Measurements from ENCODE around the gene LRBA. TPM values are rescaled to one million over a fixed set of nuclear protein-coding genes. Genes with fewer than 3 reads are reported as not detected.
A peak's percentile ranks its signal among the peaks of the same experiment; 100 is the strongest.
"Not testable (repeated sequence)": the region's sequence is repeated elsewhere in the genome, so short reads cannot be mapped to it uniquely, and the experiment has no call there.

The LRBA gene
- polyA plus RNA-seq, 1 of the 3 experiments (the other 2 are of a cell fraction) = 11.4 TPM

DNA sequence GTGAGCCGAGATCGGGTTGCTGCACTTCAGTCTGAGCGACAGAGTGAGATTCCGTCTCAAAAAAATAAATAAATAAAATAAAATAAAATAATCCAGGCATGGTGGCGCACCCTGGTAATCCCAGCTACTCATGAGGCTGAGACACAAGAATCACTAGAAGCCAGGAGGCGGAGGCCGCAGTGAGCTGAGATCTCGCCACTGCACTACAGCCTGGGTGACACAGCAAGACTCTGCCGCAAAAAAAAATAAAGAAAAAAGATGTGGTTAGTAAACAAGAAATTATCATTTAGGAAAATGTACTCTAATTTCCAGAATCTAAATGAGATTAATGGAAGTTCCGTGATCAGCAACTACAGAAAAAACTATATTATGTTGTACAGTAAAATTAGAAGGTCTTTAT, 14.5 kb upstream of the LRBA start:
- Histone ChIP-seq H3K4me1 (ENCODE audit: control insufficient read depth in 1 of 2, insufficient read depth in 2 of 2, low read depth in 1 of 2, low read length in 1 of 2) (peaks cover 0 to 3% of the 10 kb centered on the region in 2 experiments; a peak in 1 of 4 replicates), H3K9ac (no peak overlapping the region), H4K20me1 (ENCODE audit: insufficient read depth) (no peaks in the 10 kb centered on the region), H3K9me3 (no peaks in the 10 kb centered on the region), H3K27ac (ENCODE audit: low read depth in 2 of 2, low read length in 1 of 2) (no peak overlapping the region), H3K9me2 (no peaks in the 10 kb centered on the region), H3K27me3 (ENCODE audit: insufficient read depth) (no peaks in the 10 kb centered on the region), H3K4me3 (ENCODE audit: low read depth in 2 of 2, low read length in 1 of 2) (no peak overlapping the region), H3K4me2 (no peak overlapping the region), H3K79me2 (ENCODE audit: insufficient read depth) (no peaks in the 10 kb centered on the region), H3K36me3 (replicated peaks in 1 of 2; ENCODE audit: control insufficient read depth in 1 of 2, insufficient read depth in 2 of 2, low read length in 1 of 2) (no peaks in the 10 kb centered on the region), H2AFZ (ENCODE audit: low read depth) (0 out of 2 replicates have a peak overlapping the region, but pooled peaks have one; percentile 58), H3F3A (replicated peaks; ENCODE audit: insufficient read depth) (peaks cover 7% of the 10 kb centered on the region)
- TF ChIP-seq, protein P1, sequence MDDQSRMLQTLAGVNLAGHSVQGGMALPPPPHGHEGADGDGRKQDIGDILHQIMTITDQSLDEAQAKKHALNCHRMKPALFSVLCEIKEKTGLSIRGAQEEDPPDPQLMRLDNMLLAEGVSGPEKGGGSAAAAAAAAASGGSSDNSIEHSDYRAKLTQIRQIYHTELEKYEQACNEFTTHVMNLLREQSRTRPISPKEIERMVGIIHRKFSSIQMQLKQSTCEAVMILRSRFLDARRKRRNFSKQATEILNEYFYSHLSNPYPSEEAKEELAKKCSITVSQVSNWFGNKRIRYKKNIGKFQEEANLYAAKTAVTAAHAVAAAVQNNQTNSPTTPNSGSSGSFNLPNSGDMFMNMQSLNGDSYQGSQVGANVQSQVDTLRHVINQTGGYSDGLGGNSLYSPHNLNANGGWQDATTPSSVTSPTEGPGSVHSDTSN (IDR thresholded peaks at IDR 0.05) = no peak
- TF ChIP-seq, protein P2, sequence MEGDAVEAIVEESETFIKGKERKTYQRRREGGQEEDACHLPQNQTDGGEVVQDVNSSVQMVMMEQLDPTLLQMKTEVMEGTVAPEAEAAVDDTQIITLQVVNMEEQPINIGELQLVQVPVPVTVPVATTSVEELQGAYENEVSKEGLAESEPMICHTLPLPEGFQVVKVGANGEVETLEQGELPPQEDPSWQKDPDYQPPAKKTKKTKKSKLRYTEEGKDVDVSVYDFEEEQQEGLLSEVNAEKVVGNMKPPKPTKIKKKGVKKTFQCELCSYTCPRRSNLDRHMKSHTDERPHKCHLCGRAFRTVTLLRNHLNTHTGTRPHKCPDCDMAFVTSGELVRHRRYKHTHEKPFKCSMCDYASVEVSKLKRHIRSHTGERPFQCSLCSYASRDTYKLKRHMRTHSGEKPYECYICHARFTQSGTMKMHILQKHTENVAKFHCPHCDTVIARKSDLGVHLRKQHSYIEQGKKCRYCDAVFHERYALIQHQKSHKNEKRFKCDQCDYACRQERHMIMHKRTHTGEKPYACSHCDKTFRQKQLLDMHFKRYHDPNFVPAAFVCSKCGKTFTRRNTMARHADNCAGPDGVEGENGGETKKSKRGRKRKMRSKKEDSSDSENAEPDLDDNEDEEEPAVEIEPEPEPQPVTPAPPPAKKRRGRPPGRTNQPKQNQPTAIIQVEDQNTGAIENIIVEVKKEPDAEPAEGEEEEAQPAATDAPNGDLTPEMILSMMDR (IDR thresholded peaks at IDR 0.05) = no peak
- TF ChIP-seq, protein P3, sequence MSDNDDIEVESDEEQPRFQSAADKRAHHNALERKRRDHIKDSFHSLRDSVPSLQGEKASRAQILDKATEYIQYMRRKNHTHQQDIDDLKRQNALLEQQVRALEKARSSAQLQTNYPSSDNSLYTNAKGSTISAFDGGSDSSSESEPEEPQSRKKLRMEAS (IDR thresholded peaks at IDR 0.05; ENCODE audit: low read depth) = no peak
- TF ChIP-seq FOSL2 (IDR thresholded peaks at IDR 0.05; ENCODE audit: borderline replicate concordance, low read depth) (no peak), EZH2phosphoT487 (IDR thresholded peaks at IDR 0.05; ENCODE audit: borderline replicate concordance, low read depth) (no peak)
- no peak for DNase-seq
- 99% methylated on average over 10 of the region's 10 CpGs for WGBS (ENCODE audit: low lambda C conversion rate)
- CTCF ChIA-PET = no interaction called here
- POLR2A ChIA-PET = no interaction called here

DNA sequence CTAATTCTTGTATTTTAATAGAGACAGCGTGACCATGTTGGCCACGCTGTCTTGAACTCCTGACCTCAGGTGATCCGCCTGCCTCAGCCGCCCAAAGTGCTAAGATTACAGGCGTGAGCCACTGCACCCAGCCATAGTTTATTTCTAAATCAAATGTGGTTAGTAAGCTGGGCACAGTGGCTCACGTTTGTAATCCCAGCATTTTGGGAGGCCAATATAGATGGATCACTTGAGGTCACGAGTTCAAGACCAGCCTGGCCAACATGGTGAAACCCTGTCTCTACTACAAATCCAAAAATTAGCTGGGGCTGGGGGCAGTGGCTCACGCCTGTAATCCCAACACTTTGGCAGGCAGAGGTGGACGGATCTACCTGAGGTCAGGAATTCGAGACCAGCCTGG, 13.9 kb upstream of the LRBA start:
- H3K4me2 ChIP-seq; H3K4me1 ChIP-seq (ENCODE audit: control insufficient read depth in 1 of 2, insufficient read depth in 2 of 2, low read depth in 1 of 2, low read length in 1 of 2); POLR2A ChIA-PET; H2AFZ ChIP-seq (ENCODE audit: low read depth); DNase-seq; H4K20me1 ChIP-seq (ENCODE audit: insufficient read depth); H3K36me3 ChIP-seq (replicated peaks in 1 of 2; ENCODE audit: control insufficient read depth in 1 of 2, insufficient read depth in 2 of 2, low read length in 1 of 2); H3F3A ChIP-seq (replicated peaks; ENCODE audit: insufficient read depth); CTCF ChIA-PET; H3K79me2 ChIP-seq (ENCODE audit: insufficient read depth); H3K4me3 ChIP-seq (ENCODE audit: low read depth in 2 of 2, low read length in 1 of 2); H3K27me3 ChIP-seq (ENCODE audit: insufficient read depth); H3K9ac ChIP-seq; H3K27ac ChIP-seq (ENCODE audit: low read depth in 2 of 2, low read length in 1 of 2); H3K9me3 ChIP-seq; H3K9me2 ChIP-seq: not testable (repeated sequence)
- 77% methylated on average over 10 of the region's 10 CpGs for WGBS (ENCODE audit: low lambda C conversion rate)

DNA sequence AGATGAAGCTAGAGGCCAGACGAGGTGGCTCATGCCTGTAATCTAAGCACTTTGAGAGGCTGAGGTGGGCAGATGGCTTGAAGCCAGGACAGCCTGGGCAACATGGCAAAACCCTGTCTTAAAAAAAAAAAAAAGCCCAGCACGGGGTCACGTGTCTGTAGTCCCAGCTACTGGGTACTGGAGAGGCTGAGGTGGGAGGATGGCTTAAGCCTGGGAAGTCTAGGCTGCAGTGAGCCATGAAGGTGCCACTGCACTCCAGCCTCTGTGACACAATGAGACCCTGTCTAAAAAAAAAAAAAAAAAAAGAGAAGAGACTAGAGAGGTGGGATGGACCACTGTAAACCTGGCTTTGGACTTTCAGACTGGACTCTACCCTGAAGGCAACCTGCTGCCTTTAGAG, 10.7 kb upstream of the LRBA start:
- Histone ChIP-seq H3K4me2 (no peak overlapping the region), H3K79me2 (ENCODE audit: insufficient read depth) (no peaks in the 10 kb centered on the region), H3K27me3 (ENCODE audit: insufficient read depth) (no peaks in the 10 kb centered on the region), H2AFZ (ENCODE audit: low read depth) (no peak overlapping the region), H3K9me3 (no peaks in the 10 kb centered on the region), H3K4me1 (ENCODE audit: control insufficient read depth in 1 of 2, insufficient read depth in 2 of 2, low read depth in 1 of 2, low read length in 1 of 2) (no peaks in the 10 kb centered on the region), H3K36me3 (replicated peaks in 1 of 2; ENCODE audit: control insufficient read depth in 1 of 2, insufficient read depth in 2 of 2, low read length in 1 of 2) (no peaks in the 10 kb centered on the region), H3K27ac (ENCODE audit: low read depth in 2 of 2, low read length in 1 of 2) (no peak overlapping the region), H3K9me2 (no peaks in the 10 kb centered on the region), H4K20me1 (ENCODE audit: insufficient read depth) (no peaks in the 10 kb centered on the region), H3K9ac (no peak overlapping the region), H3F3A (replicated peaks; ENCODE audit: insufficient read depth) (no peaks in the 10 kb centered on the region), H3K4me3 (ENCODE audit: low read depth in 2 of 2, low read length in 1 of 2) (no peak overlapping the region)
- ChIA-PET CTCF (interaction anchor here (0.6 kb wide), 1 partner anchor 1015 kb away, joined by 3 read pairs; no protein-coding TSS in a partner anchor), POLR2A (no interaction called here)
- DNase-seq = no peak
- WGBS (ENCODE audit: low lambda C conversion rate) = 75% methylated on average over 3 of the region's 3 CpGs
- TF ChIP-seq MXI1 (IDR thresholded peaks at IDR 0.05; ENCODE audit: low read depth, low read length) (no peak), TEAD4 (IDR thresholded peaks at IDR 0.05; ENCODE audit: borderline replicate concordance, insufficient read depth) (no peak), CHD2 (IDR thresholded peaks at IDR 0.05; ENCODE audit: low read length, partially characterized antibody) (no peak)

Measured in SK-N-SH (cell line).